ENCODE results near the gene BIN1. TPM values are rescaled to one million over a fixed set of nuclear protein-coding genes. Genes with fewer than 3 reads are reported as not detected.

BIN1 gene
- total RNA-seq, 2 donors from 2014 or later = 49.2 to 84.8 TPM

GRCh38 chr2:127054996-127055785, 51.8 kb downstream of the BIN1 start:
- no peak for DNase-seq (ENCODE audit: low spot score)
- intact Hi-C loops (cut with DNase I) = no loop called here

GRCh38 chr2:127054604-127054930, 52.4 kb downstream of the BIN1 start:
- intact Hi-C loops (cut with DNase I) = no loop called here
- no peak for DNase-seq (ENCODE audit: low spot score)

GRCh38 chr2:127053731-127054603, 53.0 kb downstream of the BIN1 start:
- intact Hi-C loops (cut with DNase I) = no loop called here
- peak; percentile 82 for DNase-seq (ENCODE audit: low spot score)

GRCh38 chr2:127052771-127053691, 53.9 kb downstream of the BIN1 start:
- intact Hi-C loops (cut with DNase I) = no loop called here
- DNase-seq (ENCODE audit: low spot score) = peak; percentile 72

GRCh38 chr2:127052057-127052770, 54.7 kb downstream of the BIN1 start:
- intact Hi-C loops (cut with DNase I) = no loop called here
- peak; percentile 80 for DNase-seq (ENCODE audit: low spot score)

GRCh38 chr2:127051116-127052056, 55.6 kb downstream of the BIN1 start:
- intact Hi-C loops (cut with DNase I) = no loop called here
- DNase-seq (ENCODE audit: low spot score) = peak; percentile 80

- intact Hi-C loops (cut with DNase I) = no loop called here
- peak; percentile 79 for DNase-seq (ENCODE audit: low spot score)
These were observed 56.2 kb downstream of the BIN1 start for GRCh38 chr2:127050803-127051115.

- intact Hi-C loops (cut with DNase I) = no loop called here
- DNase-seq (ENCODE audit: low spot score) = peak; percentile 89
These were observed 56.8 kb downstream of the BIN1 start for GRCh38 chr2:127049927-127050802.

- intact Hi-C loops (cut with DNase I) = no loop called here
- peak; percentile 78 for DNase-seq (ENCODE audit: low spot score)
These were observed 57.7 kb downstream of the BIN1 start for GRCh38 chr2:127048969-127049897.

GRCh38 chr2:127048618-127048935, 58.4 kb downstream of the BIN1 start:
- intact Hi-C loops (cut with DNase I) = no loop called here
- peak; percentile 74 for DNase-seq (ENCODE audit: low spot score)

- DNase-seq (ENCODE audit: low spot score) = peak; percentile 70
- intact Hi-C loops (cut with DNase I) = no loop called here
These were observed 59.0 kb downstream of the BIN1 start for GRCh38 chr2:127047716-127048617.

- peak; percentile 69 for DNase-seq (ENCODE audit: low spot score)
- intact Hi-C loops (cut with DNase I) = no loop called here
These were observed 59.9 kb downstream of the BIN1 start for GRCh38 chr2:127047054-127047453.

GRCh38 chr2:127046579-127046978, 60.4 kb downstream of the BIN1 start:
- DNase-seq (ENCODE audit: low spot score) = no peak
- intact Hi-C loops (cut with DNase I) = no loop called here

GRCh38 chr2:127045792-127046501, 61.0 kb downstream of the BIN1 start:
- DNase-seq (ENCODE audit: low spot score) = no peak
- intact Hi-C loops (cut with DNase I) = no loop called here
